ENCODE results near the gene JARID2. TPM values are rescaled to one million over a fixed set of nuclear protein-coding genes. Genes with fewer than 3 reads are reported as not detected.

JARID2 gene
- total and polyA plus RNA-seq, 2 of the 8 experiments (the other 6 are each of a cell fraction or from before 2014, with no cell fraction given): 60.1 to 239 TPM

DNA sequence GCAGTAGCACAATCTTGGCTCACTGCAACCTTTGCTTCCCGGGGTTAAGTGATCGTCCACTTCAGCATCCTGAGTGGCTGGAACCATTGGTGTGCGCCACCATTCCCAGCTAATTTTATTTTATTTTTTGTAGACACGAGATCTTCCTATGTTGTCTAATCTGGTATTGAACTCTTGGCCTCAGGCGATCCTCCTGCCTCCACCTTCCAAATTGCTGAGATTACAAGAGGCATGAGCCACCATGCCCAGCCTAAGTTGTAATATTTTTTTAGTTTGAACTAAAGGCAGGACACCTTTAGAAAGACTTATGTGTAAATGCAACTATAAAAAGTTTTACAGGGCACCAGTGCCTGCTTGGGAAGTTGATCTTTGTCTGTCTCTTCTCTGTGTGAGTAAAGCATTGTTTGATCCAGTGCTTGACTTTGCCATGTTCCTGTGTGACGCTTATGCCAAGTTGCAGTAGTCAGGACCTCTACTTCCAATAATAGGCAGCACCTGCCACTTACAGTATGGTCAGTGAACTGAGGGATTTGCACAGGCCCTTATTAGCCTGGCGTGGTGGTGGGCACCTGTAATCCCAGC is 46.9 kb downstream of the JARID2 start (continued):
- TF ChIP-seq KDM1A (IDR thresholded peaks at IDR 0.05; ENCODE audit: borderline replicate concordance, low read length): no peak
